GM19468 (cell line): ENCODE results near the gene CKAP2.
"Not testable (repeated sequence)": the region's sequence is repeated elsewhere in the genome, so short reads cannot be mapped to it uniquely, and the experiment has no call there.

Source experiments
- ATAC-seq: cut with Tn5 transposase; IDR thresholded peaks from one replicate; pipeline ENCODE4 v1.9.1; 2021; ENCODE audit warnings: mild to moderate bottlenecking, moderate library complexity, moderate number of reproducible peaks; ENCODE audit not compliant: unreplicated experiment; ENCODE audit errors: extremely low read depth

Gene CKAP2

DNA sequence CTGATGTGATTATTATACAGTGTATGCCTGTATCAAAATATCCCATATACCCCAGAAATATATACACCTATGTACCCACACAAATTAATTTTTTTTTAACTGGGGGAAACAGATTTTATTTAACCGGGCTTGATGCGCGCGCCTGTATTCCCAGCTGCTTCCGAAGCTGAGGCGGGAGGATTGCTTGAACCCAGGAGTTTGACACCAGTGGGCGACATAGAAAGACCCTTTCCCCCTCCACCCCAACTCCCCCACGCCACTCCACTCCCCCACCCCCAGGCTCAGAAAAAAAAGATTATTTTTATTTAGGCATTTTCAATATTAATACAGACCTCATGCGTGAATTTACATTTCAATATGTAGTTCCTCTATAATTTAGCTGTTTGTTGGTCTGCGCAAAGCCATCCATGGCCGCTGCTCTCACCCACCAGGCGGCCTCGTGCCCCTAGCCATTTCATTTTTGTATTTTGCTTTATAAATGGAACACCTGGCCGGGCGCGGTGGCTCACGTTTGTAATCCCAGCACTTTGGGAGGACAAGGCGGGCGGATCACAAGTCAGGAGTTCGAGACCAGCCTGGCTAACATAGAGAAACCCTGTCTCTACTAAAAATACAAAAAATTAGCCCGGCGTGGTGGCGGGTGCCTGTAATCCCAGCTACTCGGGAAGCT is 4.0 kb upstream of the CKAP2 start:
- no peak for ATAC-seq

DNA sequence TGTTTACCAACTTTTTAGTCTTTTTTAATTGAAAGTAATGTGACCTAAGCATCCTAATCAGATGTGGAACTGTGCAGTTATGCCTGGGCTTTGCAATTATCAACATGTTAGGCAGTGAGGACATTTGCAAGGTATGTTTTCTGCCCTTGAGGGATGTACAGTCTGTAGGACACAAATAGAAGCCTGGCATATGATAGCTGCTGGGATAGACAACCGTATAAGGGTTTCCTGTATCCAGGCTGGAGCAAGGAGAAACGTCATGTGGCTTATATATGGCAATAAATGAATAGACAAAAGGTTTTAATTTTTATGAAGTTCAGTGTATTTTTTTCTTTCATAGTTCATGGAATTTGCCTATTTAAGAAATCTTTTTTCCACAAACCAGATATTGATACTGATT is 2.8 kb upstream of the CKAP2 start:
- ATAC-seq, result no peak

DNA sequence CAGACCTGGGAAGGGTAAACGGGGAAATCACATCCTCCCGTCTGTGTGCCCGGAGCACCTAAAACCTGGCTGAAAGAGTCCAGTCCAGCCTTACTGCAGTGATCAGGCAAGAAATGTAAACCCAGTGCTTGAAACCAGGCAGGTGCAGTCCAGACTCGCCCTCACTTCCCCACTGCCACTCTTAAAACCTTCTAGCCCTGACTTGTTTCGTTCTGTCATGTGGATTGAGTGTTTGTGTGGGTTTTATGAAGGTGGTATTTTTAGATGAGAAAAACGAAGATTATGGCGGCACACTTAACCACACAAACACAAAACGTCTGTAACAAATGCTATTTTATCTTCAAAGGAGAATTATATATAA is 839 bp upstream of the CKAP2 start:
- ATAC-seq, result no peak

DNA sequence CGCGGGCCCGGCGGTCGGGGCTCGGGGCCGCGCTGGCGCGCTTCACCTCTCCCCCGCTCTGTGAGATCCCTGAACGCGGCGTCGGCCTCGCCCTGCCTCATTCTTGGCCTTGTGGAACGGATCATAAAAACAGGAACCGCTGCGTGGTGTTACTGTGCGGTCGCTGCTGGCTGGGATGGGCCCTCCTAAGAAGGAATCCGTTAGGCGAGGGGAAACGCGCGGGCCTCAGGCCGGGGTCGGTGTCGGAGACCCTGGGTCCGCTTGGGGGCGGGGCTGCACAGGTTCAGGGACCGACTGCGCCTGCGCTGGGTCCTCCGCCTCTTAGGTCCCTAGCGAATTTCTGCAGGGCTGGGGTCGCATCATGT is 381 bp downstream of the CKAP2 start:
- ATAC-seq, result no peak

DNA sequence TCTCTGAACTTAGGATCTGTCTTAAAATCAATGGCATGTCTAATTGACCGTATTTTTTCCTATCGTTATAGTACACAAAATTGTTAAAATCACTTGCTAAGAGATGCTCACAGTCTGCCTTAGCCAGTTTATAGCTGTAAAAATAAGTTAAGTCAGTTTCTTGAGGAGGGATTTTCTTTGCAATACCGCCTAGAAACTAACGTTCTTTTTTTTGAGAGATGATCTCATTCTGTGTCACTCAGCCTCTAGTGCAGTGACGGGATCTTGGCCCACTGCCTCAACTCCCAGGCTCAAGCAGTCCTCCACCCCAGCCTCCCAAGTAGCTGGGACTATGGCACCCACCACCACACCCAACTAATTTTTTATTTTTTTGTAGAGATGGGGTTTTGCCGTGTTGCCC is 4.4 kb downstream of the CKAP2 start:
- no peak for ATAC-seq

DNA sequence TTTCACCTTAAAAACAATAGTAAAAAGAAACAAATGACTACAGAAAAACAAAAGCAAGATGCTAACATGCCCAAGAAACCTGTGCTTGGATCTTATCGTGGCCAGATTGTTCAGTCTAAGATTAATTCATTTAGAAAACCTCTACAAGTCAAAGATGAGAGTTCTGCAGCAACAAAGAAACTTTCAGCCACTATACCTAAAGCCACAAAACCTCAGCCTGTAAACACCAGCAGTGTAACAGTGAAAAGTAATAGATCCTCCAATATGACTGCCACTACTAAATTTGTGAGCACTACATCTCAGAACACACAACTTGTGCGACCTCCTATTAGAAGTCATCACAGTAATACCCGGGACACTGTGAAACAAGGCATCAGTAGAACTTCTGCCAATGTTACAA is 6.0 kb downstream of the CKAP2 start:
- no peak for ATAC-seq

DNA sequence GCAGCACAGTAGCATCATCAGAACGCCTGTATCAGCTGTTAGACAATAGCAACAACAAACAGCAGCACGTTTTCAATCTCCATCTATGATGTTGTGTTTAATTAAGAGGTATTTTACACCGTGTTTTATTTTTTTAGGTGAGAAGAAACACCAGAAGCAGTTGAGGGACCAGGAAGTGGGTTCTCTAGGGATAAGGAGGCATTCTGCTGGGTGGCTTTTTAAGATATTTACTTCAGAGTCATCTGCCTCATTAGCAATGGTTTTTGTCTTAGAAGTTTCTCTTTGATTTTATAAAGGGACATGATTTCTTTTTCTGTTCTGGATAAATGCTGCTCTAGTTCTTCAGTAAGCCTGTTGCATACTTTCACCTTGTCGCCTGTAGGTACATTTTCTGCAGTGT is 8.2 kb downstream of the CKAP2 start:
- ATAC-seq, result no peak

DNA sequence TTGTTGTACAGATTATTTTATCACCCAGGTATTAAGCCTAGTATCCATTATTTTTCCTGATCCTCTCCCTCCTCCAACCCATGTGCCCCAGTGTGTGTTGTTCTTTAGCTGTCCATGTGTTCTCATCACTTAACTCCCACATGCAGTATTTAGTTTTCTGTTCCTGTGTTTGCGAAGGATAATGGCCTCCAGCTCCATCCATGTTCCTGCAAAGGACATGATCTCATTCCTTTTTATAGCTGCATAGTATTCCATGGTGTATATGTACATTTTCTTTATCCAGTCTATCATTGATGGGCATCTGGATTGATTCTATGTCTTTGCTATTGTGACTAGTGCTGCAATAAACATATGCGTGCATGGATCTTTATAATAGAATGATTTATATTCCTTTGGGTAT is 13.2 kb downstream of the CKAP2 start:
- ATAC-seq, result not testable (repeated sequence)

DNA sequence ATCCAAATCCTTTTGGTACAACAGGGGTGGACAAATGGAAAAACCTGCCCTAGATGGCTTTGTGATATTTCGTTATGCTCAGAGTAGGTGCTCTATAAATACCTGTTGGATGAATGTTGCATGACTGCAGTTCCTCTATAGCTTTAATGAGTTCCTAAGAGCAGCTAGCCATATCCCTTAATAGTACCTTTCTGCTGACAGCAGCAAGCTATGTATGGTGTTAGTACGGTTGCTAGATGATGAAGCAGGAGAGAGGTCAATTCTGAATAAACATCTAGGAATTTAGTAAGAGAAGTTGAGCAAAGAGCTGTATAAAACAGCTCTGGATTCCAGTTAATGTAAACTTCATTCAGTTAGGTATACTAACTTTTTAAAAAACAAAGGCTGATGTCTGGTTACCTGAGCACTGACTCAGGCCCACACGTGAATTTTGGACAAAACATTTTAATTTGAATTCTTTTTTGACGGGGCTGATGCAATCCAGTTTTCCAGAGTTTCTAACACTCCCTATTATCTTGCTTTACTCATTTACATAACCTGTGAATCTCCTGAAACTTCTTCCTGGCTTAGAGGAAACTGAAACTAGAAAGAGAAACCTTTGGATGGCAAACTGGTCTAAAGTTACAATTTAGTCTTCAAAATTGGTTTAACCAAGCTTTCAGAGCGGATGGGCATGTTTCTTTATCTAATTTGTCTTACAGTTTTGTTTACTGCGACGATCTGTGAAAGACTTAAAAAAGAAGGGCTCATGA is 25.6 kb downstream of the CKAP2 start:
- not testable (repeated sequence) for ATAC-seq

DNA sequence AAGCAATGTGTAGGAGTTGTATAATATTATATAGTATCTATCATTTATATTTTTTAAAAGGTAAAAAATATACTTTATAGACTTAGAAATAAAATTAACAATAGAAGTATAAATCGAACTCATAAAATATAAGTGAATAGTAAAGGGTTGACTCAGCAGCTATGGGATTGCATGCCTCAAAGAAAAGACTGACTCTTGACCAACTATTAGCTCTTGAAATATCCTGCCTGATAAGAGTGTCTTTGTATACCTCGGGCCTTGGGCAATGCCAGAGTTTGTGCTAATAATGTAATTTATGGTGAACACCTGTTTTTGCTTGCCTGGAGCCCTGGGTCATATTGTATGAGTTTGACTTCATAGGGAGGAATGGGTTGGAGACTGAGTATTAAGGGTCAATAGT is 31.8 kb downstream of the CKAP2 start:
- ATAC-seq, result not testable (repeated sequence)

DNA sequence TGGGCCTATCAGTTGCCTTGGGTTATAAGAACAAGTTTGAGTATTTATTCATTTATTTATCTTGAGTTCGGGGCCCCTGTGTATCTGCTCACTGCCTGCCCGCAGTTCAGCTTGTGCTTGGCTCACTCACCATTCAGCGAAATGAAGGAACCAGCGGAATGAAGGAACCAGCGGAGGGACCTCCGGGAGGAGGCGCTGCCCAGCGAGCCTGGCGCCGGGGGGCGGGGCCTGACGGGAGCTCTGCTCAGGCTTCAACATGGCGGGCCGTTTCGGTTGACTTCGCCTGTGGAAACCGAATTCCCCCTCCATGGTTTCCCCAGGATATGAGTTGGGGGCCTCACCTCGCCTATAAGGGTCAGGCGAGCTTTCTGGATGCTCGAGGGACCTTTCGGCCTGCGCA is 33.5 kb downstream of the CKAP2 start:
- ATAC-seq, result not testable (repeated sequence)

DNA sequence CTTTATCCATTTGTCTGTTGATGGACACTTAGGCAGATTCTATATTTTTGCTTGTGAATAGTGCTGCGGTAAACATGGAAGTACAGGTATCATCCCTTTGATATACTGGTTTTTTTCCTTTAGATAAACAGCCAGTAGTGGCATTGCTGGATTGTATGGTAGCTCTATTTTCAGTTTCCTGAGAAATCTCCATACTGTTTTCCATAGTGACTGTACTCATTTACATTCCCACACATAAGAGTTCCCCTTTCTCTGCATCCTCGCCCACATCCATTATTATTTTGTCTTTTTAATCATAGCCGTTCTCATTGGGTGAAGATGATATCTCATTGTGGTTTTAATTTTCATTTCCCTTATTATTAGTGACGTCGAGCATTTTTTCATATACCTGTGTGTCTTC is 35.7 kb downstream of the CKAP2 start:
- not testable (repeated sequence) for ATAC-seq

DNA sequence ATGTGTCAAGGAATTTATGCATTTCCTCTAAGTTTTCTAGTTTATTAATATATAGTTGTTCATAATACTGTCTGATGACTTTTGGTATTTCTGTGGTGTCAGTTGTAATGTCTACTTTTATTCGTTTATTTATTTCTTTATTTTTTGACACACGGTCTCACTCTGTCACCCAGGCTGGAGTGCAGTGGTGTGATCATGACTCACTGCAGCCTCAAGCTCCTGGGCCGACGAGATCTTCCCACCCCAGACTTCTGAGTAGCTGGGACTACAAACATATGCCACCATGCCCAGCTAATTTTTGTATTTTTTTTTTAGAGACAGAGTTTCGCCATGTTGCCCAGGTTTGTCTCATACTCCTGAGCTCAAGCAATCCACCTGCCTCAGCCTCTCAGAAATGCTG is 39.0 kb downstream of the CKAP2 start:
- ATAC-seq, result not testable (repeated sequence)

DNA sequence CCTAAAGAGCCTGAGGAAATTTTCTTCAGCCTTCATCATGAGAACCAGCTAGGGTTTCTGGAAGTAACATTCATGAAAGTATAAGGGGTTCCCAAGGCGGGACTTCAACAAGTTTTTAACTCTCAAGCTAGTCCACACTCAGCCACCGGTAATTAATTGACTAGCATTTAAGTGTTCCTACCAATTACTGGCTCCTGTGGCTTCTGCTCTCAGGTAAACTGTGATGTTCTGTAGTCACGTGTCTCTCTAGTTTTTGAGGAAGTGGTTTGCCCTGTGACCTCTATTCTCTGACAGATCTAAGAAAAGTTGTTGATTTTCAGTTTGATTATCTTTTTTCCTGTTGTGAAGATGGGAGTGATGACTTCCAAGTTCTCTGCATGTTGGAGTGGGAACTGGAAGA is 42.7 kb downstream of the CKAP2 start:
- peak; percentile 68 for ATAC-seq

DNA sequence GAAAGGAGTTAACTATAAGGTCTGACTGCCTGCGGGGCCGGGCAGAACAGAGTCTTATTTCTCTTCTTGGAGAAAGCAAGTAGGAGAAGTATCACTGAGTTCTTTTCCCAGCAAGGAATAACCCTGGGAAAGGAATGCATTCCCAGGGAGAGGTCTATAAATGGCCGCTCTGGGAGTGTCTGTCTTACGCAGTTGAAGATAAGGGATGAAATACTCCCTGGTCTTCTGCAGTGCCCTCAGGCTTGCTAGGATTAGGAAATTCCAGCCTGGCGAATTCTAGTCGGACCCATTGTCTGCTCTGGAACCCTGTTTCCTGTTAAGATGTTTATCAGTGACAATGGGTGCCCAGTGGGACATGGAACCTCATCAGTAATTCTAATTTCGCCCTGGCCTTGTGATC is 47.0 kb downstream of the CKAP2 start:
- ATAC-seq, result not testable (repeated sequence)

DNA sequence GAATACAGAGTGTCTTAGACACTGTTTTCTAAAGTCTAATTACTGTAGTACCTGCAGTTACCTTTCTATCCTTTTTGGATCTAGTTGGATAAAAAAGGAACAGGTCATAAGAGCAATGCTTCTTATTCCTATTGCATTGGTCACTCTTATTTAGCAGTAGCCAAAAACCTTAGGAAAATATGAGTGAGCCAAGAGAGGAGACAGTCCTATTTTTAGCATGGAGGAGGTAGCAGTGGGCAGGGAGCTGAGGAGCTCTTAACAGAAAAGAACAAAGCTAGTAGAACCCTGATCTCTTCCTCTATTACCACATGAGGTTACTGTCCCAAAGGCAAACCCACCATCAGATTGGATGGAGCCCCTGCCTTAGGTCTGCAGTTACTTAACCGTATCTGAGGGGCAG is 50.6 kb downstream of the CKAP2 start:
- ATAC-seq, result not testable (repeated sequence)

DNA sequence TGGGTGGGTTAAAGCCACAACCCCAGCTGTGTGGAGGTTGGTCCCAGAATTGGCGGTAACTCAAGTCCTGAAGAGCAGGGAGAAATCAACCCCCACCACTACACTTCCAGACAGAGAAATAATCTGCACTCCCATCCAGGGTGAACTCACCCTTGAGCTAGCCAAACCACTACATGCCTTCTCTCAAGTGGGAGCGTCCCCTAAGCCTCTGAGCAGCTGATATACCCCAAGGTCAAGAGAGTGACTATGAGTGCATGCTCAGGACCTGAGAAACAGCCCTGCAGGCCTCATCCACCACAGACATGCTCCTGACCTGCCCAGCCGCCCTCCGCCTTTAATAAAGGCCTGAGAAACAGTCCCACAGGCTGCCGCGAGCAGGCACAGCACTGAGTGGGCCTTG is 54.3 kb downstream of the CKAP2 start:
- not testable (repeated sequence) for ATAC-seq

DNA sequence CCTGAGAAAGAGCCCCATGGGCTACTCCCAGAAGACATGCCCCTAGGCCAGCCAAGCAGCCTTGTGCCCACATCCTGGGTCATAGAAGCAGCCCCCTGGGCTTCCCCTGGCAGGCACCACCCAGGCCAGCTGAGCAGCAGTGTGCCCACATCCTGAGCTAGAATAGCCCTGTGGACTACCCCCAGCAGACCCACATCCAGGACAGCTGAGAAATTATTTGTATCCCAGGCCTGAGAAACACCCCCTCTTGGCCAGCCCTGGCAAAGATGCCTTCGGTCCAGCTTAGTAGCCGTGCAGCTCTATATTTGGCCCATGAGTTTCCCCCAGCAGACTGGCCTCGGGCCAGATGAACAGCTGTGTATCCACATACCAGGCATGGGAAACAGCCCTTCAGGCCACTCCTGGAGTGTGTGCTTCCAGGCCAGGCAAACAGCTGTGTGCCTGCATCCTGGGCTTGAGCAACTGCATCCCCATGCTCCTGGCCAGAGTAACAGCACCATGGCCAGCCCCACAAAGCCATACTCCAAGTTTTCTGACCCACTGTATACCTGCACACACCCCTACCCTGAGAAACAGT is 55.0 kb downstream of the CKAP2 start:
- ATAC-seq, result not testable (repeated sequence)

DNA sequence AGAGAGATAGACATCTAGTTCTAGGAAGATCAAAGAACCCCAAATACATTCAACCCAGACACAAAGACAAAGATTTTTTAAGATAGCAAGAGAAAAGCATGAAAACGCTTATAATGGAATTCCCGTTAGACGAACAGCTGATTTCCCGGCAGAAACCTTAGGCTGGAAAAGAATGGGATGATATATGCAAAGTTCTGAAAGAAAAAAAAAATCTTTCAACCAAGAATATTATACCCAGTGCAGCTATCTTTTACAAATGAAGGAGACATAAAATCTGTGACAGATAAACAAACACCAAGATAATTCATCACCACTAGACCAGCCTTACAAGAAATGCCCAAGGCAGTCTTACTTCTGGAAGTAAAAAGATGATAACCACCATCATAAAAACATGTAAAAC is 56.3 kb downstream of the CKAP2 start:
- ATAC-seq, result not testable (repeated sequence)

DNA sequence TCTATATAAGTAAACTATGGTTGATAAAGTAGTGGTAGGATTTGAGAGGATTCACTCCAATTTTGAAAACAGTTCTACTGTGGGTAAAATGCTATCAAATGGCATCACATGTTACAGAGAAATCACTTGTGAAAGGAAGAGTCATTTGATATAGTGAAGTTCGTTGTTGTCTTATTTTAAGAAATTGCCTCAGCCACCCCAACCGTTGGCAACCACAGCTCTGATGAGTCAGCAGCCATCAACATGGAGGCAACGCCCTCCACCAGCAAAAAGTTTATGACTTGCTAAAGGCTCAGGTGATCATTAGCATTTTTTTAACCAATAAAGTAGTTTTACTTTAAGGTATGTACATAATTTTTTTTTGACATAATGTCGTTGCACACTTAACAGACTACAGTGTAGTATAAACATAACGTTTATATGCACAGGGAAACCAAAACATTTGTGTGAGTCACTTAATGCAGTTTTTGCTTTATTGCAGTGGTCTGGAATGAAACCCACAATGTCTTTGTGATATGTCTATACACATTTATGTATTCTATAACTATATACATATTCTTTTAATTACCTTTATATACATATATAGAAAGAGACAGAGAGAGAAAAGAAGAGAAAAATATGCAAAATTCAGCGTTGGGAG is 58.8 kb downstream of the CKAP2 start:
- not testable (repeated sequence) for ATAC-seq

DNA sequence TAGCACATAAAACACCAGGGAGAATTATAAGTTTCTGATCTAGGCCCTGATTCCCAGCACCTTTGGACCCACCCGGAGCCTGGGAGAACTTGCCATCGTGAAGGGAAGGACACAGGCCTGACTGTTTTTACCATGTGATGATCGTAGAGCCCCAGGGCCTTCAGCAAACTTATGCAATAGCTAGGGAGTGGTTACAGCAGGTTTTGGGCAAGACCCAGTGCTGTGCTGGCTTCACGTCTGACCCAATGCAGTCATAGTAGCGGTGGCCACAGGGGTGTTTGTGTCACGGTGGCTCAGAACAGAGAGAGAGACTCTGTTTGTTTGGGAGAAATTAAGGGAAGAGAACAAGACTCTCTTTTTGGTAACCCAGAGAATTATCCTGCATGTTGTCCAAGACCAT is 68.0 kb downstream of the CKAP2 start:
- ATAC-seq, result not testable (repeated sequence)
